IPS-15b (cell line): ENCODE data around the gene ARHGEF19.

Source experiments
- H3K27me3 ChIP-seq: one replicate; pipeline ENCODE4 v1.6.1; 2013; ENCODE audit warnings: low read length; ENCODE audit not compliant: control insufficient read depth, insufficient read depth
- H3K36me3 ChIP-seq: one replicate; pipeline ENCODE4 v1.6.1; 2013; ENCODE audit warnings: low read length; ENCODE audit not compliant: control insufficient read depth, insufficient read depth
- H3K4me1 ChIP-seq: one replicate; pipeline ENCODE4 v1.6.1; 2013; ENCODE audit warnings: mild to moderate bottlenecking, low read length; ENCODE audit not compliant: control insufficient read depth, insufficient read depth
- H3K4me3 ChIP-seq: one replicate; pipeline ENCODE4 v1.5.1; 2013; ENCODE audit warnings: low read depth, low read length
- H3K9ac ChIP-seq: one replicate; pipeline ENCODE4 v1.6.1; 2013; ENCODE audit warnings: low read depth, mild to moderate bottlenecking, low read length
- H3K9me3 ChIP-seq: one replicate; pipeline ENCODE4 v1.6.1; 2013; ENCODE audit warnings: mild to moderate bottlenecking, low read length; ENCODE audit not compliant: control insufficient read depth, insufficient read depth

ARHGEF19 gene

GRCh38 chr1:16207318-16208269 lies 4.9 kb downstream of the ARHGEF19 start:
- H3K9me3 ChIP-seq: no peaks in the 10 kb centered on the region
- H3K4me3 ChIP-seq: peak overlapping the region; percentile 76
- peak overlapping the region; percentile 47 for H3K9ac ChIP-seq
- H3K4me1 ChIP-seq: peaks cover 7% of the 10 kb centered on the region
- H3K36me3 ChIP-seq: no peaks in the 10 kb centered on the region
- H3K27me3 ChIP-seq: peaks cover 2% of the 10 kb centered on the region

DNA sequence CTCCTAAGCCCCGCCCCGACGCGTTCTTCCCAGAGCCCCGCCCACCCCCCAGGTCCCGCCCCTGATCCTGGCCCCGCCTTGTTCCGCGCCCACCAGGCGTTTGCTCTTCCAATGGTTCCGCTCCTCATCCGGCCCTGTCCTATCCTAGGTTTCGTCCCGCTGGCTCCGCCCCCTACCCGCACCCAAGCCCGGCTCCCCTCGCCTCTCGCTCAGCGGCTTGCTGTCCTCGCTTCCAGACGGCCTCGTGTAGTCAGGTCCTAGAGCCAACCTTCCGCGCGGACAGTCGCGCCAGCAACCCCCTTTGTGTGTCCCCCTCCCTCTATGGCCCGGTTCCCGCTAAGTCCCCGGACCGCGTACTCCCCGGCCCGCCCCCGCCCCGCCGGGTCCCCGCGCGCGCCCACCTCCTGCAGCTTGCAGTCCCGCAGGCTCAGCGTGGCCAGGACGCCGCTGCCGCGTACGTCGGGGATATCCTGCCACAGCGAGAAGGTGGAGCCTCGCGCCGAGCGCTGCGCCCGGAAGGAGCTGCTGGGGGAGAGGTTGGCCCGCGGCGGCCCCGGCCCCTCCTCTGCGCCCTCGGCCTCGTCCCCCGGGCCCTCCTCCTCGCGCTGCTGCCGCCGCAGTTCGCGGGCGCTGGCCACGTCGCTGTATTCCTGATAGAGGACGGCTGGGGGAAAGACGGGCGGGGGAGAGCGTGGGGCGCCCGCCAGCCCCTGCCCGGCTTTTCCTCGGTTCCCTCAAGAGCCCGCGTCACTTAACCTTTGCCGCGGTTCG lies 5.7 kb downstream of the ARHGEF19 start:
- Histone ChIP-seq H3K9ac (no peak overlapping the region), H3K9me3 (no peaks in the 10 kb centered on the region), H3K27me3 (peaks cover 2% of the 10 kb centered on the region), H3K36me3 (peaks cover 4% of the 10 kb centered on the region), H3K4me1 (peaks cover 4% of the 10 kb centered on the region), H3K4me3 (peak overlapping the region; percentile 76)

- Histone ChIP-seq H3K9me3 (no peaks in the 10 kb centered on the region), H3K4me3 (peak overlapping the region; percentile 65), H3K4me1 (no peaks in the 10 kb centered on the region), H3K27me3 (no peaks in the 10 kb centered on the region), H3K36me3 (peaks cover 4% of the 10 kb centered on the region), H3K9ac (no peak overlapping the region)
Observed at GRCh38 chr1:16205891-16206546, 6.4 kb downstream of the ARHGEF19 start.

- H3K27me3 ChIP-seq: no peaks in the 10 kb centered on the region
- peak overlapping the region; percentile 37 for H3K9ac ChIP-seq
- no peaks in the 10 kb centered on the region for H3K9me3 ChIP-seq
- no peaks in the 10 kb centered on the region for H3K4me1 ChIP-seq
- no peak overlapping the region for H3K4me3 ChIP-seq
- peaks cover 4% of the 10 kb centered on the region for H3K36me3 ChIP-seq
Observed at GRCh38 chr1:16205334-16205671, 7.1 kb downstream of the ARHGEF19 start.

- Histone ChIP-seq H3K4me1 (no peaks in the 10 kb centered on the region), H3K9ac (no peak overlapping the region), H3K27me3 (no peaks in the 10 kb centered on the region), H3K9me3 (no peaks in the 10 kb centered on the region), H3K4me3 (no peak overlapping the region), H3K36me3 (peaks cover 4% of the 10 kb centered on the region)
Observed at GRCh38 chr1:16204634-16205333, 7.7 kb downstream of the ARHGEF19 start.

- Histone ChIP-seq H3K27me3 (no peaks in the 10 kb centered on the region), H3K4me1 (no peaks in the 10 kb centered on the region), H3K9me3 (no peaks in the 10 kb centered on the region), H3K36me3 (peaks cover 4% of the 10 kb centered on the region), H3K4me3 (no peak overlapping the region), H3K9ac (no peak overlapping the region)
Observed at GRCh38 chr1:16204216-16204615, 8.2 kb downstream of the ARHGEF19 start.

GRCh38 chr1:16203550-16203949 lies 8.9 kb downstream of the ARHGEF19 start:
- Histone ChIP-seq H3K4me1 (no peaks in the 10 kb centered on the region), H3K27me3 (no peaks in the 10 kb centered on the region), H3K4me3 (no peak overlapping the region), H3K36me3 (peaks cover 11% of the 10 kb centered on the region), H3K9ac (no peak overlapping the region), H3K9me3 (no peaks in the 10 kb centered on the region)

DNA sequence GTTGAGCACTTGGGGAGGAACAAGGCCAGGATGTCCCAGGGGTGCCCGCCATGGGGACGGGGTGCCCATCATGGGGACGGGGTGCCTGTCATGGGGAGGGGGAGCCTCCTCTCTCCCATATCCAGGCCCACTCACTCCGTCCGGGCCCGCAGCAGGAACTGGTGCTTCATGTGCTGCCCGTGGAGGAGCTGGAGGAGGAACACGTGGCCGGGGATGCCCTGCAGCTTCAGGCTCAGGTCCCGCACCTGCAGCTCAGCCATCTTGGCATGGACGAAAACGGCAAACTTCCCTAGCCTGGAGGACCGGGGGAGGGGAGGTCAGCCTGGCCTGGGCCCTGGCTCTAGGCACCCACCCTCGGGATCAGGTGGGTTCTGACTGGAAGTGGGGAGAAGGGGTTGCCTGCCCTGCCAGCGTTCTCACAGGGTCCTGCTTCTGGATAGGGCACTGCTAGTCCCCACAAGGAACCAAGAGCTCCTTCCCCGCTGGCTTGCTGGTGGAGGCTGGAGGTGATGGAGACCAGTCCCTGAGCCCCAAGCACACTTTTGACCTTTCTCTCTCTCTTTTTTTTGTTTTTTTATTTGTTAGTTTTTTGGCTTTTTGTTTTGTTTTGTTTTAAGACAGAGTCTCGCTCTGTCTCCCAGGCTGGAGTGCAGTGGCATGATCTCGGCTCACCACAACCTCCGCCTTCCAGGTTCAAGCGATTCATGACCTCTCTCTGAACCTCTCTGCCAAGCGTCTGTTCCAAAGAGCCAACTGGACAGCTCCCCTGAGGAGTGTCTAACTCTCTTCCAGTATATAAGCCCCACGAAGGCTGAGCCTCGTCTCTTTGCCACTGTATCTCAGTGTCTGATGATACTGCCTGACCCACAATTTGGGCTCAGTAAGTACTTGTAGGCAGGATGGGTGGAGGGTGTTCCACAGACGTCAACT lies 9.9 kb downstream of the ARHGEF19 start:
- Histone ChIP-seq H3K4me1 (no peaks in the 10 kb centered on the region), H3K9ac (no peak overlapping the region), H3K36me3 (peaks cover 14% of the 10 kb centered on the region), H3K9me3 (no peaks in the 10 kb centered on the region), H3K27me3 (no peaks in the 10 kb centered on the region), H3K4me3 (no peak overlapping the region)

DNA sequence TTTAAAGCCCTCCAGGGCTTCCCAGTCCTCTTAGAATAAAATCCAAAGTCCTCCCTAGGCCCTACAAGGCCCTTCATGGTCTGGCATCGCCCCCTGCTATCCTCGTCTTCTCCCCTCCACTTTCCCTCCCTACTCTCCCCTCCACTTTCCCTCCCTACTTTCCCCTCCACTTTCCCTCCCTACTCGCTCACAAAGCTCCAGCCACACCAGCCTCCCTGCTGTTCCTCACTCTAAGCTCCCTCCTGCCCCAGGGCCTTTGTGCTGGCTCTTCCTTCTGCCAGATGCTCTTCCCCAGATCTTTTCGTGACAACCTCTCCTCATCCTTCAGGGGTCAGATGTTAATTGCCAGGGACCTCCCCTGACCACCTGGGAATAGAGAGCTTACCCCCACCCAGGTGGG lies 12.8 kb downstream of the ARHGEF19 start:
- no peaks in the 10 kb centered on the region for H3K27me3 ChIP-seq
- H3K9ac ChIP-seq: no peak overlapping the region
- peaks cover 14% of the 10 kb centered on the region for H3K36me3 ChIP-seq
- H3K4me1 ChIP-seq: no peaks in the 10 kb centered on the region
- no peaks in the 10 kb centered on the region for H3K9me3 ChIP-seq
- H3K4me3 ChIP-seq: no peak overlapping the region

DNA sequence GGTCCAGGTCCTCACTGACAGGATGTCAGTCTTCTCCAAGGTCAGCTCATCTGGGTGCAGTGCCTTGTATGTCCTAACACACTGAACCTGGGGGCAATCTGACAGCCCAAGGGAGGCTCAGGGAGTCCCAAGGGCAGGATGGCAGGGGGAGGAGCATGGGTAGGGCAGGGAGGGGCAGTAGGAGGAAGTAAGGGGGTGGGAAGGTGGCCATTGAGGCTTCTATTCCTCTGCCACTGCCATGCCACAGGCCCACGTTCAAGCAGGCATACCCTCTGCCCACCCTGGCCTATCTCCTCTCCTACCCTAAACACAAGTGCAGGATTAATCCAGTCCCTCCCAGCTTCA lies 13.3 kb downstream of the ARHGEF19 start:
- Histone ChIP-seq H3K36me3 (peaks cover 14% of the 10 kb centered on the region), H3K4me3 (no peak overlapping the region), H3K4me1 (no peaks in the 10 kb centered on the region), H3K27me3 (no peaks in the 10 kb centered on the region), H3K9me3 (no peaks in the 10 kb centered on the region), H3K9ac (no peak overlapping the region)
